ENCODE results near the gene DFFB. TPM values are rescaled to one million over a fixed set of nuclear protein-coding genes. Genes with fewer than 3 reads are reported as not detected.

Gene DFFB
- total RNA-seq, 1 donor from 2014 or later: 6.0 TPM

DNA sequence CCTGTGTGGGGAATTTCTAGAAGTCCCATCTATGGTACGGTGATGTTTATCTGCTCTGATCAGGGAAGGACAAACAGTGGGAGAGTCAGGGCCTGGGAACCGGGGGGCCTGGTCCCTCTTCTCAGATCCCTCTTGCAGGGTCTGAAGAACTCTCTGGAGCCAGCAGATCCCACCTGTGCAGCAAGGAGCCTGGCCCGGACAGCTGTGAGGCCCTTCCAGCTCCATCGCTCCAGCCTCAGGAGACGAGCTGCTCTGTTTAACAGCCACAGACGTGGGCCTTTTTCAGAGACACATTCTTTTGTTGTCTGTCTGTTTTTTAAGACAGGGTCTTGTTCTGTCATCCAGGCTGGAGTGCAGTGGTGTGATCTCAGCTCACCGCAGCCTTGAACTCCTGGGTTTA is 28.3 kb downstream of the DFFB start:
- H3K36me3 ChIP-seq (ENCODE audit: control insufficient read depth, insufficient read depth, low read length): no peaks in the 10 kb centered on the region

DNA sequence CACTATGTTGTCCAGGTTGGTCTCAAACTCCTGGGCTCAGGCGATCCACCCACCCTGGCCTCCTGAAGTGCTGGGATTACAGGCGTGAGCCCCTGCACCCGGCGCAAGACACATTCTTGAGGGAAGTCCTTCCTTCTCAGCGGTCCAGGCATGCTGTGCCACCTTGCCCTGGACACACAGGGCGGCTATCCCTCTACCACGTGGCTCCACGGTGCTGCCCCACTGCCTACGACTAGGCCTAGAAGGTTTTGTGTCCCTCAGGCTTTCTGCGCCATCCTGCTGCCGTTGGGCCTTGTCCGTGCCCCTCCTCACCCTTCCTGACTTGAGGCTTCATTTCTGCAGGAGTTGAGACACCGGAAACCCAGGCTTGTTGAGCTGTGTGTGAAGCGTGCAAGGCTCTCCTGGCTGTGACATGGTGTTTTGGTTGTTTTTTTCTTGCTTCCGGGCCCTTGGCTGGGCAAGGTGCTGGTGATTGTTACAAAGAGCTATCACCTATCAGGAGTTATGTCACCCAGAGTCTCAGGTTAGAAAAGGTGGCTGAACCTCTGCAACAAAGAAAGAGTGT is 28.9 kb downstream of the DFFB start:
- Histone ChIP-seq H3K36me3 (ENCODE audit: control insufficient read depth, insufficient read depth, low read length) (no peaks in the 10 kb centered on the region), H3K4me3 (ENCODE audit: low read depth, low read length) (no peak overlapping the region), H3K27me3 (ENCODE audit: control insufficient read depth, insufficient read depth, low read length) (no peaks in the 10 kb centered on the region)
- no peak for DNase-seq (ENCODE audit: low read depth)
- TF ChIP-seq, protein P1, sequence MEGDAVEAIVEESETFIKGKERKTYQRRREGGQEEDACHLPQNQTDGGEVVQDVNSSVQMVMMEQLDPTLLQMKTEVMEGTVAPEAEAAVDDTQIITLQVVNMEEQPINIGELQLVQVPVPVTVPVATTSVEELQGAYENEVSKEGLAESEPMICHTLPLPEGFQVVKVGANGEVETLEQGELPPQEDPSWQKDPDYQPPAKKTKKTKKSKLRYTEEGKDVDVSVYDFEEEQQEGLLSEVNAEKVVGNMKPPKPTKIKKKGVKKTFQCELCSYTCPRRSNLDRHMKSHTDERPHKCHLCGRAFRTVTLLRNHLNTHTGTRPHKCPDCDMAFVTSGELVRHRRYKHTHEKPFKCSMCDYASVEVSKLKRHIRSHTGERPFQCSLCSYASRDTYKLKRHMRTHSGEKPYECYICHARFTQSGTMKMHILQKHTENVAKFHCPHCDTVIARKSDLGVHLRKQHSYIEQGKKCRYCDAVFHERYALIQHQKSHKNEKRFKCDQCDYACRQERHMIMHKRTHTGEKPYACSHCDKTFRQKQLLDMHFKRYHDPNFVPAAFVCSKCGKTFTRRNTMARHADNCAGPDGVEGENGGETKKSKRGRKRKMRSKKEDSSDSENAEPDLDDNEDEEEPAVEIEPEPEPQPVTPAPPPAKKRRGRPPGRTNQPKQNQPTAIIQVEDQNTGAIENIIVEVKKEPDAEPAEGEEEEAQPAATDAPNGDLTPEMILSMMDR (IDR thresholded peaks at IDR 0.05; ENCODE audit: insufficient read depth, low read length, poor library complexity, severe bottlenecking): no peak

More for the DNA sequence above, 28.3 kb downstream of the DFFB start:
- Histone ChIP-seq H3K27me3 (ENCODE audit: control insufficient read depth, insufficient read depth, low read length) (no peaks in the 10 kb centered on the region), H3K4me3 (ENCODE audit: low read depth, low read length) (no peak overlapping the region)
- no peak for DNase-seq (ENCODE audit: low read depth)
- TF ChIP-seq, protein P1 (IDR thresholded peaks at IDR 0.05; ENCODE audit: insufficient read depth, low read length, poor library complexity, severe bottlenecking): no peak

DNA sequence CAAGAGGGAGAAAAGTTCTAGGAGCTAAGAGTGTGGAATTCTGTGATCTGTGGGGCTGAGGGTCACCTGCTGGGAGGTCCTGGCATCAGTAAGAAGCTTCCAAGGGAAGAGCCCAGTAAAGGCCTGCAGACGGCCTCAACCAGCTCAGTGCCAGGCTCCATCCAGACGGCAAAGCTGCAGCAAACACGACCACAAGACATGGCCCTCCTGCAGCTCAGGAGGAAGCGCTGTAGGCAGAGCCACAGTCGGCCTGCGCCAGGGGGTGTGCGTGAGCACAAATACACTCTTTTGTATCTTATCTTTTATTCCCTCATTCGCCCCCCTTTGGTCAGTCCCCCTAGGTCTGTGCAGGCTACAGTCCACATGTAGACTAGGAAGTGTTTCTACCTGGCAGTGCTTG is 29.4 kb downstream of the DFFB start:
- TF ChIP-seq, protein P1 (IDR thresholded peaks at IDR 0.05; ENCODE audit: insufficient read depth, low read length, poor library complexity, severe bottlenecking): no peak
- H3K27me3 ChIP-seq (ENCODE audit: control insufficient read depth, insufficient read depth, low read length): no peaks in the 10 kb centered on the region
- no peak overlapping the region for H3K4me3 ChIP-seq (ENCODE audit: low read depth, low read length)
- peaks cover 1% of the 10 kb centered on the region for H3K36me3 ChIP-seq (ENCODE audit: control insufficient read depth, insufficient read depth, low read length)
- no peak for DNase-seq (ENCODE audit: low read depth)

DNA sequence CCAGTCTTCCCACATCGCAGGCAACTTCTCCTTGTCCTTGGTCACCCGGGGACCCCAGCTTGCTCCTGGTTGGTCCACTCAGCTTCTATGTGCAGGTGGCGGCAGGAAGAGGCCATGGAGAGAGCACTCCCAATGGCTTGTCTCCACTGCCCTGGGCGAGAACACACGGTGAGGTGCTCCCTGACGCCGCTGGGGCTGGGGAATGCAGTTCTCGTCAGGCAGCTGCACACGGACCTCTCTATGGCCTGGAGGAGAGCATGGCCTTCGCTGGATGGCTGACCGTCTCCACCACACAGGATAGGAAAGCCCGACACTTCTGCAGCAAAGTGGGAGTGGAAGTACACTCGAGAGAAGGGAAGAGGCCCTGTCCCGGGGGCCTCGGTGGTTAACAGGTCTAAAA is 31.0 kb downstream of the DFFB start:
- DNase-seq (ENCODE audit: low read depth): no peak
- Histone ChIP-seq H3K36me3 (ENCODE audit: control insufficient read depth, insufficient read depth, low read length) (peaks cover 1% of the 10 kb centered on the region), H3K27me3 (ENCODE audit: control insufficient read depth, insufficient read depth, low read length) (no peaks in the 10 kb centered on the region), H3K4me3 (ENCODE audit: low read depth, low read length) (no peak overlapping the region)
- TF ChIP-seq, protein P1 (IDR thresholded peaks at IDR 0.05; ENCODE audit: insufficient read depth, low read length, poor library complexity, severe bottlenecking): no peak

DNA sequence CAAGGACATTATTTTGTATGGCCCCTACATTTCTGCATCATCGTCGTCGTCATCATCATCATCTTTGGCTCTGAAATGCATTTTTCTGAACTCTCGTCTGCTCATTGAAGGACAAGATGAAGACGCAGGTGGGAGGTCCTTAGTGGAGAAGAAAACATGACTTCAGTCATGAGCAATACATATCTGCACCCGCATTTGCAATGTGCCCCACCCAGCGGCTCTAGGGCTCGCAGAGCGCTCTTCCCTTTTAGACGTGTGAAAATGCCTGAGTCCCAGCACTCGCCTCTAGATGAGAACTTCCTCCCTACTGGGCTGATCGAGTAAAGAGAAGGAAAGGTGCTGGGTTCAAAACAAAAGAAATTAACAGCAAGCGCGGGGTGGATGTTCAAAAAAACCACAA is 32.7 kb downstream of the DFFB start:
- Histone ChIP-seq H3K27me3 (ENCODE audit: control insufficient read depth, insufficient read depth, low read length) (no peaks in the 10 kb centered on the region), H3K4me3 (ENCODE audit: low read depth, low read length) (no peak overlapping the region), H3K36me3 (ENCODE audit: control insufficient read depth, insufficient read depth, low read length) (peaks cover 1% of the 10 kb centered on the region)
- no peak for DNase-seq (ENCODE audit: low read depth)
- TF ChIP-seq, protein P1 (IDR thresholded peaks at IDR 0.05; ENCODE audit: insufficient read depth, low read length, poor library complexity, severe bottlenecking): no peak

Data from kidney epithelial cell (primary cell).